Astrocyte of the cerebellum (primary cell): ENCODE results near the gene COMMD1.
A peak's percentile ranks its signal among the peaks of the same experiment; 100 is the strongest.

Experiments
- DNase-seq: peaks from one replicate; pipeline ENCODE4 v3.0.0-alpha.2; 2011; ENCODE audit warnings: low read depth
- H3K4me3 ChIP-seq: 2 replicates; pipeline ENCODE4 v1.5.1; 2011; ENCODE audit warnings: mild to moderate bottlenecking, low read depth, low read length, moderate library complexity
- CTCF ChIP-seq: IDR thresholded peaks from 2 replicates; pipeline ENCODE4 v1.5.1; 2012; ENCODE audit warnings: low read length, low read depth, moderate library complexity, mild to moderate bottlenecking; ENCODE audit errors: missing control alignments
- in situ Hi-C: cut with HindIII; loops from 2 replicates; pipeline ENCODE4 v1.10.0; 2017; ENCODE audit warnings: low sequenced_read_pairs

Gene COMMD1

GRCh38 chr2:61966087-61966727 is 60.7 kb downstream of the COMMD1 start:
- DNase-seq = no peak
- TF ChIP-seq CTCF = no peak
- no peak overlapping the region for H3K4me3 ChIP-seq
- in situ Hi-C loops = no loop called here

GRCh38 chr2:61967262-61967661 is 61.8 kb downstream of the COMMD1 start:
- TF ChIP-seq CTCF = no peak
- DNase-seq = peak; percentile 15
- no peak overlapping the region for H3K4me3 ChIP-seq
- in situ Hi-C loops = no loop called here

GRCh38 chr2:61969376-61969775 is 63.9 kb downstream of the COMMD1 start:
- no peak for TF ChIP-seq CTCF
- H3K4me3 ChIP-seq = no peak overlapping the region
- in situ Hi-C loops = no loop called here
- no peak for DNase-seq

- TF ChIP-seq CTCF = no peak
- DNase-seq = no peak
- H3K4me3 ChIP-seq = no peak overlapping the region
- in situ Hi-C loops = no loop called here
These were observed 65.5 kb downstream of the COMMD1 start for GRCh38 chr2:61970807-61971556.

- no peak for DNase-seq
- H3K4me3 ChIP-seq = no peak overlapping the region
- TF ChIP-seq CTCF = no peak
- in situ Hi-C loops = no loop called here
These were observed 73.0 kb downstream of the COMMD1 start for GRCh38 chr2:61978522-61978921.

GRCh38 chr2:61980758-61981157 is 75.3 kb downstream of the COMMD1 start:
- in situ Hi-C loops = no loop called here
- no peak for TF ChIP-seq CTCF
- H3K4me3 ChIP-seq = no peak overlapping the region
- no peak for DNase-seq
